Stimulated activated CD8-positive, alpha-beta memory T cell treated with anti-CD3 and anti-CD28 coated beads, Interleukin-2, amount 100 ng/mL, for 1 hour (primary cell): Measurements from ENCODE around the gene PDK3.

ENCODE experiments used
- DNase-seq, 2 donors: peaks; one replicate each; pipeline ENCODE4 v3.0.0-alpha.2; 2020; ENCODE audit warnings: low read depth in 2 of 2

Gene PDK3

DNA sequence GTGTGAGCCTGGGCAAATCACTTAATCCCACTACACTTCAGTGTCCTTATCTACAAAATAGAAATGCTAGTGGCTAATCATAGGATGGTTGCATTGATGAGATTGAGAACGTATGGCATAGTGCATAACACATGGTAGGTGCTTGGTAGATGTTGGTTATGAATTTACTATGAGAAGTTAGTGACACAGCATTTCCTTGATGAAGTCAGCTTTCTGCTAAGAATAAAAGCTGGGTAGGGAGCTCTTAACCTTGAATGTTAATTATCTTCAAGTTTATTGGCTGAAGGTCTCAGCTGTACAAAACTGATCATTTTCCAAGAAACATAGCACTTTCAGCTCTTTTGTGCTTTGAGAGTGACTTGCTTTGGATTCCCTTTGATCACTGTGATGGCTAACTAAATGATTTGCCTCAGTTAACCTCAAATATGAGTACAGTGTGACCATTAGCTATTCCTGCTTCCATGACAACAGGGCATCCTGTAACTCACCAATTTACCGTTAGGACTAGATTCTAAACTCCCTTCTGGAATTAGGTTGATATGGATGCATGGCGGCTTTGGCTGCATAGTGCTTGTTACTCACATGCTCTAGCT is 17.8 kb downstream of the PDK3 start:
- DNase-seq: no peak

DNA sequence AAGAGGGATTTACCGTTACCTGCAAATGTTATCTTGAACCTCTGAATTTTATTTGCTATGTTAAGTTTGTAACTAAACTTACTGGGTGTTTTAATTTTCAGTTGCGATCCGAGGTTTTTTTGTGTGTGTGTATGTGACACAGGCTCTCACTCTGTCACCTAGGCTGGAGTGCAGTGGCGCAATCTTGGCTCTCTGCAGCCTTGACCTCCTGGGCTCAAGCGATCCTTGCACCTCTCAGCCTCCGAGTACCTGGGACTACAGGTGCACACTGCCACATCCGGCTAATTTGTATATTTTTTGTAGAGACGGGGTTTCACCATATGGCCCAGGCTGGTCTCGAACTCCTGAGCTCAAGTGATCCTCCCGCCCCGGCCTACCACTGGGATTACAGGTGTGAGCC is 18.5 kb downstream of the PDK3 start:
- no peak for DNase-seq

DNA sequence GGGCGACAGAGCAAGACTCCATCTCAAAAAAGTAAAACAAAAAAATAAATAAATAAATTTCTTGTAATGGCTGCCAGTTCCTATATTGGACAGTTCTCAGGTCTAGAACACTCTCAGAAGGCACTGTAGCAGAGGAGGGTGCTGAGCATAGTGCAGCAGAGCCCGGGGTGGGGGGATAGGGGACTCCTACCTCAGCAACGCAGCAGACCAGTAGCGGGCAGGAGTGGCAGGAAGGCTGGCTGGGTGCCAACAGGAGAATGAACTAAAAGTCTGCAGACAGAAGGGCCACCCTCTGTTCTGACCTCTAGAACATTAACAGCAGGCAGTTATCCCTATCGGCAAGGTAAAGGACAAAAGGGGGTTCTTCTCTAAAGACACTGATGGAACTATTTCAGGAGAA is 20.2 kb downstream of the PDK3 start:
- no peak for DNase-seq

DNA sequence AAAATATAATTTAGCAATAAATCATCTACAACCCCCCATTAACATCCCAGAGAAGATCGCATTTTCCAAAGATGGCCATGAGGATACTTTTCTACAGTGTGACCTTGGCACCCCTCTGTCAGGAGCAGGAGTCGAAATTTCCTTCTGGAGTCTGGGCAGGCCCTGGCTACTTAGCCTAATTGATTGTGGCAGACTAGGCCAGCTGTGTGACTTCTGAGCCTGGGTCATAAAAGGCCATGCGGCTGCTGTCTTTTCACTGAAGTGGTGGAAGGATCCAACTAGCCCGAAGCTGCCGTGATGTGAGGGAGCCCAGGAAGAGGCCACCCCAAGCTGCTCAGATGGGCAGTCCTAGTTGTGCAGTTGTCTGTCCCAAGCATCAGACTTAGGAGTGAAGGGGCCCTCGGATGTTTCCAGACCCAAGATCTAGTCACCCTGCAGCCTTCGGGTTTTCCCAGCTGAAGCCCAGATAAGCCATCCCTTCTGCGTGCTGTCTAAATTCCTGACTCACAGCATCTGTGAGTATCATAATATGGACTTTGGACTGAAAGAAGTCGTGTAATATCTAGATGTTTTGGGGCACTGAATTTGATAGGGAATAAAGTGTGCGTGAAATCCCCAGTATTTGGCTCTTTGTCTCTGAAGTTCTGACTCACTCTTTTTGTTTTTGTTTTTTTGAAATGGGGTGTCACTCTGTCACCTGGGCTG is 21.0 kb downstream of the PDK3 start:
- no peak for DNase-seq

GRCh38 chrX:24487571-24487970 is 22.5 kb downstream of the PDK3 start:
- DNase-seq: no peak

- DNase-seq: no peak
Measured at GRCh38 chrX:24491741-24492140, 26.7 kb downstream of the PDK3 start.

GRCh38 chrX:24493740-24494581 is 28.9 kb downstream of the PDK3 start:
- no peak for DNase-seq

DNA sequence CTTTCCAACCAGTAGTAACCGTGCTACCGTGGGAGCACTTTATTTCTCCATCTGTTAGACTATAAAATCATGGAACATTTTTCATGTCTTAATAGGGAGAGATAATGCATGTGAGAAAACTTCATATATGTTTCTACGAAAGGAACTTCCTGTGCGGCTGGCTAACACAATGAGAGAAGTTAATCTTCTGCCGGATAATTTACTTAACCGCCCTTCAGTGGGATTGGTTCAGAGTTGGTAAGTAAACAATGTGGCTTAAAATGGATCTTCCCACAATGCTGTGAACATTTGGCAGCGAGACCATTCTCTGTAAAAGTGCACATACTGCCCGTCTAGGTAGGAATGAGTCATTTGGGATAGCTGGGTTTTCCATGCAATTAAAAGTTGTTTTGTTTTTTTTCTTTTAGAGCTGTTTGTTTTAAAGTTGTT is 29.6 kb downstream of the PDK3 start:
- DNase-seq: no peak

DNA sequence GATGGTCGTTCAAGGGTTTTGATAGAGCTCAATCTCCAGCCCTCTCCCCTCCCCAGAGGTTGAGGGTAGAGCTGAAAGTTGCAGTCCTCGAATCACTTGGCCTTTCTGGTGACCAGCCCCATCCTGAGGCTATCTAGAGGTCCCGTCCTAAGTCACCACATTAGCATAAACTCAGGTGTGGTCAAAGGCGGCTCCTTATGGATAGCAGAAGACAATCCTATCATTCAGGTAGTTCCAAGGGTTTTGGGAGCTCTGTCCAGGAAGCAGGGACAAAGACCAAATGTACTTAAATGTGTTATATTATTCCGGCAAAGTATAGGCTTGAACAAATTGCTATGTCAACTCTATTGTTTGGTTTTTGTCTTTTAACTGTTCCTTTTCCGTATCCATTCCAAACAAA is 30.6 kb downstream of the PDK3 start:
- DNase-seq: no peak

- DNase-seq: no peak
Measured at GRCh38 chrX:24498181-24498580, 33.1 kb downstream of the PDK3 start.

DNA sequence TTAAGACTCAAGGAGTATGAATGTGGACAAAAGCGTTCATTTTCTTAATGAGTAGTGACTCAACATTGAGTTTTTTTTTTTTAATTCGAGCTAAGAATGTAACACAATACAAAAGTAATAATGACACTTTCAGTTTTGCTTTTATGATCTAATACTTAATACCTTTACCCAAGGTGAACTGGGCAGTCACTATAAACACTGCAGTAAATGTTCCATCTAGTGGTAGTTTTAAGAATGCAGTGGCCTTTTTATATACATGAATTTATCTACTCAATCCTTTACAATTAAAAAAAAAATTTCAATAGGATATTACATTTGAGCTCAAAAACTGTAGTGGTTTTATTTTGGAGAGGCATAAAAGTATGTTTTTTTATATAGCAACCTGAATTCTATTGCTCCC is 33.9 kb downstream of the PDK3 start:
- no peak for DNase-seq

GRCh38 chrX:24506082-24506481 is 41.0 kb downstream of the PDK3 start:
- no peak for DNase-seq

DNA sequence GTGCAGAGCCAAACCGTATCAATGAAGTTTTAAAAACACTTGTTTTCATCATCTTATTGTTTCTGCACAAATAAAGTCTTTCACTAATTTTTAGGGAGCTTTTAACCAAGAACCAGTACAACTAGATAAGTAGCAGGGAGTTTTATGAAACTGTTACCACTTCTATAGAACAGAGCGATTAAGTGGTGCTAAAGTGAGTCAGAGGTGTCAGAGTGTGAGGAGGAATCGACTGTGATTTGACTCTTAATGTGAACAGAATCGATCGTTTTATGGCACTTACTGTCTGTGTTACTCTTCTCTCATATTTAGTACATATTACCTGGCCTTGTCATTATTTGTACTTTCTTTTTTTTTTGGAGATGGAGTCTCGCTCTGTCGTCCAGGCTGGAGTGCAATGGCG is 43.3 kb downstream of the PDK3 start:
- DNase-seq: no peak

DNA sequence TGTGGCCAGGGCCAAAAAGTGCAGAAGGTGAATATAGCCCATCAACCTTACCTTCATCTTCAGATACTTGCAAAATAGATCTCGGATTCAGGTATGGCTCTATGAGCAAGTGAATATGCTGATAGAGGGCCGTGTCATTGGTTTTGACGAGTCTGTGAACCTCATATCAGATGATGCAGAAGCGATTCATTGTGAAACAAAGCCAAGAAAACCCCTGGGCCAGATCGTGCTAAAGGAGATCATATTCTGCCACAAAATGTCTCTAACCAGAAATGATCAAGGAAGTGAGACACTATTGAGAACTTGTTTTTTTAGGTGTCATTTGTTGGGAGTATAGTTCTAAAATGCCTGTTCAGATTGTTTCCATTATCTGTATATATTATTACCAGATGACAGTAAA is 48.3 kb downstream of the PDK3 start:
- no peak for DNase-seq

DNA sequence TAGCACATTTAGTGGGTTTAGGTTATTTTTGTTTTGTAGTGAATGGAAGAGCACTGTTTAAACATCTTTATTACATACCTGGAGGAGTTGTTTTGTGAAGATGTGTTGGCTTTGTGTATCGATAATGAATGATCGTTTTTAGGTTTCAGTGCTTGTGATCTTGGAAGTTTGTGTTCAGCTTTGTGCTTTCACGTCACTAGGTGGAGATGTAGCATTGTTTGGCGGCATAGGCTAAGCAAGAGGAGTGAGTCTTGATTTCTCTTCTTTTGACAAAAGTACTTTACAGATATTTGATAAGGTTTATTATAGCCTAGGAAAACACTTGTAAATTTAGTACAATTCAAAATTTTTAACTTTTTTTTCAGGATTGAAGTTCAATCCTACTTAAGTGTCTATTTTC is 50.4 kb downstream of the PDK3 start:
- DNase-seq: no peak

GRCh38 chrX:24520472-24520871 is 55.4 kb downstream of the PDK3 start:
- DNase-seq: no peak

DNA sequence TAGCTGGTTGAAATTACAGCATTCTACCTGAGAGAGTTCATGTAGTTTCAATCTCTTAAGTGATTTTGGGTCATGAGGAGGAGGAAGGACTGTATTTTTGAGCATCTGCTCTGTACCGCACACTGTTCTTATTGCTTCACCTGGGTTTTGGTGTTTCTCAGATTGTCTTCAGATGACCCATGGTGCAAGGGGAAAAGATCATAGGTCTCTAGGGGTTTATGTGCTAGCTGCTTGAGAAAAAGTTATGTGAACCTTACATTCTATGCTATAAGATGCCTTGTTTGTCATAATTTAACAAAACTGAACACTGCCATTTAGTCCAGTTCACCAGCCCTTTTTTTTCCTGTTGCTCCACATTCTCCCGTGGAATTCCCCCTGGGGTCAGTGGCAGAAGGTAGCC is 60.4 kb downstream of the PDK3 start:
- no peak for DNase-seq

DNA sequence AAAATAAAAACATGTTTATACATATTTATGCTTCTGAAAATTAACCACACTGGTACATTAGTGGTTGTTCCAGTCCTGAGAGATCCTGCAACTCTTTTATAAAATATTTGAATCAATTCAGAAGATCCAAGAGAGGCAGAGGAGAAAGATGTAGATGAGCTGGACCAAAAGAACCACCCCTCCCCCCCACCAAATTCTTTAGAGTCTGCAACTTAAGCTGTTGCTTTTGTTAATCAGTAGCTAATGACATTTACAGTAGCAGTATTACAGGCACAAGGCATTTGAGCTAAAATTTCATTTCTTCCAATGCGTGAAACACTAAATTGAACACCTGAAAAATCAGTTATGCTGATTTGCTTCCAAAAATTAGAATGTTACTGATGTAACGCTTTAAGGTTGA is 61.5 kb downstream of the PDK3 start:
- no peak for DNase-seq

- DNase-seq: no peak
Measured at GRCh38 chrX:24528605-24529004, 63.5 kb downstream of the PDK3 start.

- DNase-seq: no peak
Measured at GRCh38 chrX:24536551-24536950, 71.5 kb downstream of the PDK3 start.

DNA sequence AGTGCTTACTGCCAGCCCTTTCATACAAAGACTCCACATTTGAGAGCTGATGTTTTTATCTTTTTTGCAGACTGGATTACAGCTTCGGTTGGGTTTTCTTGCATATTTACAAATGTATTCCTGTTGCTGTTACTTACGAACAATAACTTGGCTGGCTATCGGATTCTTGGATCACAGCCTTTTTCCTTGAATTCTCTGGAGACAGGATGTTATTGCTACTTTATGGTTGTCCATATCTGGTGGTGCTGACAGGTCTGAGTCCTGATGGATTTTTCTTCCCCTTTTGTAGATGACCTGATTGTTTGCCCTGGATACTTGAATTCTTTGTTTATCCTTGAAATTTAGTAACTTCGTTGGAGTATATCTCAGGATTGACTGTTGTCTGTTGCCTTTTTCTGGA is 77.7 kb downstream of the PDK3 start:
- no peak for DNase-seq

- DNase-seq: no peak
Measured at GRCh38 chrX:24547961-24548360, 82.9 kb downstream of the PDK3 start.

DNA sequence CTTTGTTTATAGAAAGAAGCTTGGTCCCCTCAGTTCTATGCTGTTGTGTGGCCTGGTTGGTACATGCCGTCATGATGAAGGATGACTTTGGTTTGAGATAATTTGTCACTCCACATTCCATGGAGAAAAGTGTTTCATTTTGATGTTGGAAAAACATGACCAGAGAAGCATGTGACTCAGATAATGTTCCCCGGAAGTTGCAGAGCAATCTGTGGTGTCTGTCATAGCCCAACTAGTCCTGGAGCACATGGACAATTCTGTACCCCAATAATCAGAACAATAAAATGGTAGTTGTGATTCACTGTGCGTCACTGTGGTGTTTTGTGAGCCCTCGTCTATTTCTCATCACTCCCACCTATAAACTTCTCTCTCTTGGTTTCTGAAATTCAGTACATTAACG is 85.1 kb downstream of the PDK3 start:
- DNase-seq: no peak
